ENCODE results near the gene LARP6. TPM values are rescaled to one million over a fixed set of nuclear protein-coding genes. Genes with fewer than 3 reads are reported as not detected.

LARP6 gene
- total and polyA plus RNA-seq, 4 donors: 0.89 to 2.9 (median 1.5) TPM

DNA sequence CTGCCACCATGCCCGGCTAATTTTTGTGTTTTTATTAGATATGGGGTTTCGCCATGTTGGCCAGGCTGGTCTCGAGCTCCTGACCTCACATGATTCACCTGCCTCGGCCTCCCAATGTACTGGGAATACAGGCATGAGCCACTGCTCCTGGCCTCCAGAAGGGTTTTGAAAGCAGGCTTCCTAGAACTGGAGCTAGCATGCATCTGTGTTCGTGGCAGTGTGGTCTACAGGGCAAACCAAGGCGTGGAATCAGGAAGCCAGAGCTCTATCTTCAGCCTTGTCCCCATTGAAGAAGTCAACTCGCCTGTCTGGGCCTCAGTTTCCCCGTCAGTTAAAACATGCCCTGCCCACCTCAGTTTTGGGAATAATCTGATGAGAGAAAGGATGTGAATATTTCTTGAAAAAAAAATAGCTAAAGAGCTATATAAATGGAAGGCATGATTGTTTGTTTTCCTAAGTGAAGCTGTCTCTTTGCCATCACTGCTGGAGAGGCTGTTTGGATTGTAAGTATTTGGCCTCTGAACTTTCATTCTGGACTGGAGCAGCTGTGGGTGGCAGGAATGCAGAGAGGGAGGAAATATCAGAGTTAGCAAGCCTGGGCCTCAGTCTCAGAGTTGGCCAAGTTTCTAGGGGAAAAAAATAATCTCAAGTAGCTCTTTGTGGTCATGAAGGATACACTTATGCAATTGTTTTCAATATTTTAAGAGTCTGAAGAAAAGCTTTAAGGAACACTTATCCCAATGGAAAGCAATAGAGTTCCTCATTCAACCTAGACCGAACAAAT lies 54.1 kb downstream of the LARP6 start (continued):
- TF ChIP-seq, protein P1, sequence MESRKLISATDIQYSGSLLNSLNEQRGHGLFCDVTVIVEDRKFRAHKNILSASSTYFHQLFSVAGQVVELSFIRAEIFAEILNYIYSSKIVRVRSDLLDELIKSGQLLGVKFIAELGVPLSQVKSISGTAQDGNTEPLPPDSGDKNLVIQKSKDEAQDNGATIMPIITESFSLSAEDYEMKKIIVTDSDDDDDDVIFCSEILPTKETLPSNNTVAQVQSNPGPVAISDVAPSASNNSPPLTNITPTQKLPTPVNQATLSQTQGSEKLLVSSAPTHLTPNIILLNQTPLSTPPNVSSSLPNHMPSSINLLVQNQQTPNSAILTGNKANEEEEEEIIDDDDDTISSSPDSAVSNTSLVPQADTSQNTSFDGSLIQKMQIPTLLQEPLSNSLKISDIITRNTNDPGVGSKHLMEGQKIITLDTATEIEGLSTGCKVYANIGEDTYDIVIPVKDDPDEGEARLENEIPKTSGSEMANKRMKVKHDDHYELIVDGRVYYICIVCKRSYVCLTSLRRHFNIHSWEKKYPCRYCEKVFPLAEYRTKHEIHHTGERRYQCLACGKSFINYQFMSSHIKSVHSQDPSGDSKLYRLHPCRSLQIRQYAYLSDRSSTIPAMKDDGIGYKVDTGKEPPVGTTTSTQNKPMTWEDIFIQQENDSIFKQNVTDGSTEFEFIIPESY (IDR thresholded peaks at IDR 0.05): no peak
- TF ChIP-seq HNF4G (IDR thresholded peaks at IDR 0.05) (no peak), GABPA (IDR thresholded peaks at IDR 0.05 in 1 of 2, conservative IDR thresholded peaks at IDR 0.05 in 1 of 2) (no peak)

DNA sequence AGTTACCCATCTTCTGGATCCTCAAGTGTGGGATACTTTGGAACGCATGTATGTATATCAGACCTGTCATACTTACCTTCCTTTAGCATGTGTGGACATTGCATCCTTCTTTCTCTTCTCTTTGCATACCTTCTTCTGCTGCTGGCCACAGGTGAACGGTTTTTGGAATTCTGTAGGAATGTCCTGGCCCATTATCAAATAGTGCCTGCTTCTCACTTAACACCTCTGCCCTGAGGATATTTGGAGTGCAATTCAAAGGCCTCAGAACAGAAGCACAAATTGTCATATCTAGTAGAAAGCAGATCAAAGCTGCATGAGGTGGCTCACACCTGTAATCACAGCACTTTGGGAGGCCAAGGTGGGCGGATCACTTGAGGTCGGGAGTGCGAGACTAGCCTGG lies 56.5 kb downstream of the LARP6 start:
- TF ChIP-seq RXRA (IDR thresholded peaks at IDR 0.05) (no peak), GABPA (IDR thresholded peaks at IDR 0.05 in 1 of 2, conservative IDR thresholded peaks at IDR 0.05 in 1 of 2) (no peak), MAX (IDR thresholded peaks at IDR 0.05) (no peak), EGR1 (IDR thresholded peaks at IDR 0.05; ENCODE audit: low read depth in 2 of 2) (no peak), HNF4G (IDR thresholded peaks at IDR 0.05) (no peak)
- TF ChIP-seq, protein P2, sequence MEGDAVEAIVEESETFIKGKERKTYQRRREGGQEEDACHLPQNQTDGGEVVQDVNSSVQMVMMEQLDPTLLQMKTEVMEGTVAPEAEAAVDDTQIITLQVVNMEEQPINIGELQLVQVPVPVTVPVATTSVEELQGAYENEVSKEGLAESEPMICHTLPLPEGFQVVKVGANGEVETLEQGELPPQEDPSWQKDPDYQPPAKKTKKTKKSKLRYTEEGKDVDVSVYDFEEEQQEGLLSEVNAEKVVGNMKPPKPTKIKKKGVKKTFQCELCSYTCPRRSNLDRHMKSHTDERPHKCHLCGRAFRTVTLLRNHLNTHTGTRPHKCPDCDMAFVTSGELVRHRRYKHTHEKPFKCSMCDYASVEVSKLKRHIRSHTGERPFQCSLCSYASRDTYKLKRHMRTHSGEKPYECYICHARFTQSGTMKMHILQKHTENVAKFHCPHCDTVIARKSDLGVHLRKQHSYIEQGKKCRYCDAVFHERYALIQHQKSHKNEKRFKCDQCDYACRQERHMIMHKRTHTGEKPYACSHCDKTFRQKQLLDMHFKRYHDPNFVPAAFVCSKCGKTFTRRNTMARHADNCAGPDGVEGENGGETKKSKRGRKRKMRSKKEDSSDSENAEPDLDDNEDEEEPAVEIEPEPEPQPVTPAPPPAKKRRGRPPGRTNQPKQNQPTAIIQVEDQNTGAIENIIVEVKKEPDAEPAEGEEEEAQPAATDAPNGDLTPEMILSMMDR (IDR thresholded peaks at IDR 0.05; ENCODE audit: low read depth, low read length, missing input control): no peak
- WGBS: 96% methylated on average over 5 of the region's 5 CpGs
- Histone ChIP-seq H3K4me3 (ENCODE audit: low read depth in 1 of 3, low read length in 3 of 3) (no peak overlapping the region), H3K27me3 (ENCODE audit: control insufficient read depth in 4 of 4, insufficient read depth in 4 of 4, low read length in 3 of 4) (no peaks in the 10 kb centered on the region), H3K36me3 (ENCODE audit: control insufficient read depth in 4 of 4, insufficient read depth in 3 of 4, low read depth in 1 of 4, low read length in 3 of 4) (no peaks in the 10 kb centered on the region), H3K27ac (ENCODE audit: low read depth in 1 of 2, low read length in 2 of 2) (no peak overlapping the region), H3K9me3 (ENCODE audit: control insufficient read depth in 4 of 4, low read length in 3 of 4) (no peaks in the 10 kb centered on the region), H3K9ac (ENCODE audit: low read depth in 1 of 2, low read length in 2 of 2) (no peak overlapping the region), H3K4me1 (ENCODE audit: control insufficient read depth in 4 of 4, insufficient read depth in 4 of 4, low read length in 3 of 4) (peaks cover 2 to 9% (median 7%) of the 10 kb centered on the region in 4 donors)
- DNase-seq (ENCODE audit: low spot score): no peak

DNA sequence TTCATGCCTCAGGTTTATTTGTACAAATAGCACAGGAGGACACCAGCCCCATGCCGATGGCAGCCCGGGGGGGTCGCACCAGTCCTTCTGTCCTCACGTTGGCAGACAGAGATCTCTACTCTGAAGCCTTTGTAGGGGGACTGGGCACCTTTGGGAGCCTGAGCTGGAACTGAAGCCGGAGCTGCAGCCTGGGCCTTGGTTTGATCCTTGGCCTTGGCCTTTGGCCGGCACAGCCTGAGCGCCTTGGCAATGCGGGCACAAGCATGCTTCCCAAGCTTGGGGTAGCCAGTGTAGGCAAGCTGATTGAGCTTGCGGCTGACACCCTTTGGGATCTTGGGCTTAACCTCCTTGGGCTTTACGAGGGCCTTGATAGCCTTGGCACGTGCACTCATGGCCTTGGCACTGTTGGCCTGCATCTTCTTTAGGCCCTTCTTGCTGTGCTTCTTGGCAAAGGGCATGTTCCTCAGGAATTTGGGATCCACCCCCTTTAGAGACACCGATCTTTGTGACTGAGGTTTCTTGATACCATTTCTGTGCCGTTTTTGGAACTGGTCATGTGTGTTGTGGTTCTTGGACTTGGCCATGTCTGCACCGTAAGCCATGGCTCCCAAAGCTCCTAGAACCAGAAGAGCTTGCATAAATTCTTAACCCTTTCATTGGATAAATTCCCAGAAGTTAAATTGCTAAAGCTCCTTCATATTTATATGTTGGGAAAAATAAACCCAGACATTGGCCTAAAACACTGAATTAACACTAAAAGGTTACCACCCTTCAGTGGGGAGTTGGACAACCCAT lies 57.2 kb downstream of the LARP6 start:
- Histone ChIP-seq H3K27ac (ENCODE audit: low read depth in 1 of 2, low read length in 2 of 2) (no peak overlapping the region), H3K27me3 (ENCODE audit: control insufficient read depth in 4 of 4, insufficient read depth in 4 of 4, low read length in 3 of 4) (no peaks in the 10 kb centered on the region), H3K4me1 (ENCODE audit: control insufficient read depth in 4 of 4, insufficient read depth in 4 of 4, low read length in 3 of 4) (peaks cover 2 to 9% (median 7%) of the 10 kb centered on the region in 4 donors), H3K9me3 (ENCODE audit: control insufficient read depth in 4 of 4, low read length in 3 of 4) (no peaks in the 10 kb centered on the region), H3K9ac (ENCODE audit: low read depth in 1 of 2, low read length in 2 of 2) (no peak overlapping the region), H3K4me3 (ENCODE audit: low read depth in 1 of 3, low read length in 3 of 3) (no peak overlapping the region), H3K36me3 (ENCODE audit: control insufficient read depth in 4 of 4, insufficient read depth in 3 of 4, low read depth in 1 of 4, low read length in 3 of 4) (no peaks in the 10 kb centered on the region)
- no peak for DNase-seq (ENCODE audit: low spot score)
- TF ChIP-seq, protein P3, sequence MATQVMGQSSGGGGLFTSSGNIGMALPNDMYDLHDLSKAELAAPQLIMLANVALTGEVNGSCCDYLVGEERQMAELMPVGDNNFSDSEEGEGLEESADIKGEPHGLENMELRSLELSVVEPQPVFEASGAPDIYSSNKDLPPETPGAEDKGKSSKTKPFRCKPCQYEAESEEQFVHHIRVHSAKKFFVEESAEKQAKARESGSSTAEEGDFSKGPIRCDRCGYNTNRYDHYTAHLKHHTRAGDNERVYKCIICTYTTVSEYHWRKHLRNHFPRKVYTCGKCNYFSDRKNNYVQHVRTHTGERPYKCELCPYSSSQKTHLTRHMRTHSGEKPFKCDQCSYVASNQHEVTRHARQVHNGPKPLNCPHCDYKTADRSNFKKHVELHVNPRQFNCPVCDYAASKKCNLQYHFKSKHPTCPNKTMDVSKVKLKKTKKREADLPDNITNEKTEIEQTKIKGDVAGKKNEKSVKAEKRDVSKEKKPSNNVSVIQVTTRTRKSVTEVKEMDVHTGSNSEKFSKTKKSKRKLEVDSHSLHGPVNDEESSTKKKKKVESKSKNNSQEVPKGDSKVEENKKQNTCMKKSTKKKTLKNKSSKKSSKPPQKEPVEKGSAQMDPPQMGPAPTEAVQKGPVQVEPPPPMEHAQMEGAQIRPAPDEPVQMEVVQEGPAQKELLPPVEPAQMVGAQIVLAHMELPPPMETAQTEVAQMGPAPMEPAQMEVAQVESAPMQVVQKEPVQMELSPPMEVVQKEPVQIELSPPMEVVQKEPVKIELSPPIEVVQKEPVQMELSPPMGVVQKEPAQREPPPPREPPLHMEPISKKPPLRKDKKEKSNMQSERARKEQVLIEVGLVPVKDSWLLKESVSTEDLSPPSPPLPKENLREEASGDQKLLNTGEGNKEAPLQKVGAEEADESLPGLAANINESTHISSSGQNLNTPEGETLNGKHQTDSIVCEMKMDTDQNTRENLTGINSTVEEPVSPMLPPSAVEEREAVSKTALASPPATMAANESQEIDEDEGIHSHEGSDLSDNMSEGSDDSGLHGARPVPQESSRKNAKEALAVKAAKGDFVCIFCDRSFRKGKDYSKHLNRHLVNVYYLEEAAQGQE (IDR thresholded peaks at IDR 0.05): no peak
- TF ChIP-seq, protein P4, sequence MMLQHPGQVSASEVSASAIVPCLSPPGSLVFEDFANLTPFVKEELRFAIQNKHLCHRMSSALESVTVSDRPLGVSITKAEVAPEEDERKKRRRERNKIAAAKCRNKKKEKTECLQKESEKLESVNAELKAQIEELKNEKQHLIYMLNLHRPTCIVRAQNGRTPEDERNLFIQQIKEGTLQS (IDR thresholded peaks at IDR 0.05): no peak
- TF ChIP-seq EGR1 (IDR thresholded peaks at IDR 0.05; ENCODE audit: low read depth in 2 of 2) (no peak), FOXA2 (IDR thresholded peaks at IDR 0.05) (no peak), RXRA (IDR thresholded peaks at IDR 0.05) (no peak), MAX (IDR thresholded peaks at IDR 0.05) (no peak)
- WGBS: 94% methylated on average over 14 of the region's 14 CpGs
